Measurements from ENCODE around the gene TALDO1. TPM values are rescaled to one million over a fixed set of nuclear protein-coding genes. Genes with fewer than 3 reads are reported as not detected.

The TALDO1 gene
- total RNA-seq, 4 donors from 2014 or later: 203 to 323 (median 241) TPM

DNA sequence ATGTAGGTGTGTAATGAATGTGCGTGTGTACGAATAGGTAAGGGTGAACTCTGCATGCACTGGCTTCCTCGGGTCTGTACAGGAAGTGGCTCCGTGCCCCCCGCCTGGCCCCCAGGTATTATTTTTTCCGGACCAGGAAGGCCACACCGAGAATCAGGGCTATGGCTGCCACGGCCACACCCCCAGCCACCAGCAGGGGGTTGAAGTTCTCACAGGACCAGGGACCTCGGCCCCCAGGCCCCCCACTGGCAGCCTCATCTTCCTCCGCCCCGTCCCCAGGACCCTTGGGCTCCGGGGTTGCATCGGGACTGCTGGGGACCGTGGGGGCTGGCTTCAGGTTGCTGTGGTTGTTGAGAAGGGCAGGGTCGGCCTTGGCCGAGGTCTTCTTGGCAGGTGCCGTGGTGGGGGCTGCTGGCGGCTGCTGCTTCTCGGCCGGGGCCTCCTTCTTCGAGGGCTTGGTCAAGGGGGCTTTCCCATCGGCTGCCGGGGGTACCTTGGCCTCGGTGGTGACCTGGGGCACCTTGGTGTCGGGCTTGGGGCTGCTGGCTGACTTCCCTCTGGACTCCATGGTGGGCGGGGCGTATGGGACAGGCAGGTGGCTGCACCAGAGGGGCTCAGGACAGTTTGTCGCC lies 40.9 kb downstream of the TALDO1 start:
- 69 to 72% methylated on average over 17 to 20 of the region's 28 CpGs for WGBS, 2 donors
- Histone ChIP-seq H3K36me3 (peaks cover 0 to 59% (median 0%) of the 10 kb centered on the region in 3 donors), H3K4me3 (no peak overlapping the region), H3K4me1 (peaks cover 0 to 20% (median 5%) of the 10 kb centered on the region in 4 donors), H3K27me3 (peaks cover 0 to 33% of the 10 kb centered on the region in 2 donors), H3K9me3 (no peaks in the 10 kb centered on the region), H3K27ac (no peak overlapping the region)
- no peak for TF ChIP-seq POLR2A (IDR thresholded peaks at IDR 0.05)
- TF ChIP-seq EP300 (IDR thresholded peaks at IDR 0.05): no peak
- TF ChIP-seq, protein P1, sequence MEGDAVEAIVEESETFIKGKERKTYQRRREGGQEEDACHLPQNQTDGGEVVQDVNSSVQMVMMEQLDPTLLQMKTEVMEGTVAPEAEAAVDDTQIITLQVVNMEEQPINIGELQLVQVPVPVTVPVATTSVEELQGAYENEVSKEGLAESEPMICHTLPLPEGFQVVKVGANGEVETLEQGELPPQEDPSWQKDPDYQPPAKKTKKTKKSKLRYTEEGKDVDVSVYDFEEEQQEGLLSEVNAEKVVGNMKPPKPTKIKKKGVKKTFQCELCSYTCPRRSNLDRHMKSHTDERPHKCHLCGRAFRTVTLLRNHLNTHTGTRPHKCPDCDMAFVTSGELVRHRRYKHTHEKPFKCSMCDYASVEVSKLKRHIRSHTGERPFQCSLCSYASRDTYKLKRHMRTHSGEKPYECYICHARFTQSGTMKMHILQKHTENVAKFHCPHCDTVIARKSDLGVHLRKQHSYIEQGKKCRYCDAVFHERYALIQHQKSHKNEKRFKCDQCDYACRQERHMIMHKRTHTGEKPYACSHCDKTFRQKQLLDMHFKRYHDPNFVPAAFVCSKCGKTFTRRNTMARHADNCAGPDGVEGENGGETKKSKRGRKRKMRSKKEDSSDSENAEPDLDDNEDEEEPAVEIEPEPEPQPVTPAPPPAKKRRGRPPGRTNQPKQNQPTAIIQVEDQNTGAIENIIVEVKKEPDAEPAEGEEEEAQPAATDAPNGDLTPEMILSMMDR (IDR thresholded peaks at IDR 0.05): no peak
- no peak for DNase-seq (ENCODE audit: low spot score in 2 of 2)

DNA sequence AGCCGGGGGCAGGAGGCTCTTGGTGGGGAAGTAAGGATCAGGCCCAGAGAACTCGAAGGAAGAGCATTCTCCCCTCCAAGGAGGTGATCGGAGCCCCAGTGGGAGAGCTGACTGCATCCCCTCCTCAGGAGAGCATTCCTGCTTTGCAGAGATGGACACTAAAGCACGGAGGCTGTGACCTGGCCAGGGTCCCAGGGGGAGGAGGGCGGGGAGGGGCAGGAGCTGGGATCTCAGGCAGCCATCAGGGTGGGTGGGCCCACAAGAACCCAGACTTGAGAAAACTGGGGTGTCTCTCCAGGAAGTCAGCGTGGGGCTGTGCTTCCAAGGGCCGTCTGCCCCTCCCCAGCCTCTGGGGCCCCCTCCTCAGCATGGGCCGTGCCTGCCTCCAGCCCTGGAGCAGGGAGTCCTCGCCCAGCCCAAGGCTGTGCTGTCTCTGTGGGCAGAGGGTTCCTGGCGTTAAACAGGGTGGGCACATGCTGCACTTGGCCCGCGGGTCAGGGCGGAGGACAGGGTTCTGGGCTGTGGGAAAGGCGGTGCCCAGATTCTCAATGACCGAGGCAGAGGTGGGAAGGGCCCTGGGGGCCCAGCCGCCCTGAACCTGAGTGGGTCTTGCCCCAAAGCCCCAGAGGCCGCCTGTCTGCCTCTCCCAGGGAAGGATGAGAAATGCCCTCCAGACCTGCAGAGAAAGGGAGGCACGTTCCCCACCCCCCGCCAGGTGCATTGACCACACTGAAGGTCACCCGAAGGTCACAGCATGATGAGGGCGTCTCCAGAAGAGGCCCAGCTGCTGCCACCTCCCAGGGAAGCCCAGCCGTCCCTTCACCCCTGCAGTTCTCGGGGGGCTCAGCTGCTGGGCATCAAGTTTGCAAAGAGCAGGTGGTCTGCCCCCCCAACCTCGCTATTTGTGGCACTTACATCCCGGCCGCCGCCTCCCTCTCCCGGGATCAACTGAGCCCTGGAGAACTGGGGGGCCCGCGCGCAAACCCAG lies 42.0 kb downstream of the TALDO1 start:
- TF ChIP-seq POLR2A (IDR thresholded peaks at IDR 0.05) (no peak), EP300 (IDR thresholded peaks at IDR 0.05) (no peak)
- TF ChIP-seq, protein P1 (IDR thresholded peaks at IDR 0.05): no peak
- no peak overlapping the region for H3K4me3 ChIP-seq
- H3K27me3 ChIP-seq: peaks cover 0 to 33% of the 10 kb centered on the region in 2 donors
- H3K36me3 ChIP-seq: peaks cover 0 to 65% (median 0%) of the 10 kb centered on the region in 3 donors
- no peak overlapping the region for H3K27ac ChIP-seq
- no peak for DNase-seq (ENCODE audit: low spot score in 2 of 2)
- no peaks in the 10 kb centered on the region for H3K9me3 ChIP-seq
- WGBS, 2 donors: 37 to 38% methylated on average over 15 to 19 of the region's 31 CpGs
- H3K4me1 ChIP-seq: peaks cover 0 to 13% (median 0%) of the 10 kb centered on the region in 4 donors

DNA sequence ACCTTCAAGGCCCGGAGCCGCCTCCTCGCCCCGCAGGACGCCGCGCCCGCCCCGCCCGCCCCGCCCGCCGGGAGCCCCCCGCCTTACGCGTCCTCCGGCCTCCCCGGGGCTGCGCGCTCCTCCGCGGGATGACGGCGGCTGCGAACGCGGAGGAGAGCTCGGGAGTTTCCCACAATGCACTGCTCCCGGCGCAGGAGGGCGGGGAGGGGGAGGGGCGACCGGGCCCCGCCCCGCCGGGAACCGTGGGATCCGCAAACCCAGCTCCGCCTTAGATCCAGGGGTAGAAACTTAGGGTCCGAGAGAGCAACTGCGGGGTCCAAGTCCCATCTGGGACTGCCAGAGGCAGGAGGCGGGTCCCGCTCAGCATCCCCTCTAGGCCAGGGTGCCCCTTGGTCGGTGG lies 42.7 kb downstream of the TALDO1 start, which contains the start of gene CEND1:
TSS of gene CEND1 (minus strand) at position 148 of the 400 bp plus-strand sequence. CDS start 1,514 bp downstream, outside the sequence.
- no peak for DNase-seq (ENCODE audit: low spot score in 2 of 2)
- H3K9me3 ChIP-seq: no peaks in the 10 kb centered on the region
- H3K36me3 ChIP-seq: peaks cover 0 to 66% (median 0%) of the 10 kb centered on the region in 3 donors
- H3K27me3 ChIP-seq: peaks cover 0 to 33% of the 10 kb centered on the region in 2 donors
- H3K4me3 ChIP-seq: no peak within 1 kb of the TSS
- H3K4me1 ChIP-seq: peaks cover 0 to 17% (median under 1%) of the 10 kb centered on the region in 4 donors
- TF ChIP-seq EP300 (IDR thresholded peaks at IDR 0.05) (no peak), POLR2A (IDR thresholded peaks at IDR 0.05) (no peak)
- TF ChIP-seq, protein P1 (IDR thresholded peaks at IDR 0.05): no peak
- WGBS, 2 donors: 0 to 9% methylated on average over 1 to 19 of the region's 44 CpGs
- no peak within 1 kb of the TSS for H3K27ac ChIP-seq

DNA sequence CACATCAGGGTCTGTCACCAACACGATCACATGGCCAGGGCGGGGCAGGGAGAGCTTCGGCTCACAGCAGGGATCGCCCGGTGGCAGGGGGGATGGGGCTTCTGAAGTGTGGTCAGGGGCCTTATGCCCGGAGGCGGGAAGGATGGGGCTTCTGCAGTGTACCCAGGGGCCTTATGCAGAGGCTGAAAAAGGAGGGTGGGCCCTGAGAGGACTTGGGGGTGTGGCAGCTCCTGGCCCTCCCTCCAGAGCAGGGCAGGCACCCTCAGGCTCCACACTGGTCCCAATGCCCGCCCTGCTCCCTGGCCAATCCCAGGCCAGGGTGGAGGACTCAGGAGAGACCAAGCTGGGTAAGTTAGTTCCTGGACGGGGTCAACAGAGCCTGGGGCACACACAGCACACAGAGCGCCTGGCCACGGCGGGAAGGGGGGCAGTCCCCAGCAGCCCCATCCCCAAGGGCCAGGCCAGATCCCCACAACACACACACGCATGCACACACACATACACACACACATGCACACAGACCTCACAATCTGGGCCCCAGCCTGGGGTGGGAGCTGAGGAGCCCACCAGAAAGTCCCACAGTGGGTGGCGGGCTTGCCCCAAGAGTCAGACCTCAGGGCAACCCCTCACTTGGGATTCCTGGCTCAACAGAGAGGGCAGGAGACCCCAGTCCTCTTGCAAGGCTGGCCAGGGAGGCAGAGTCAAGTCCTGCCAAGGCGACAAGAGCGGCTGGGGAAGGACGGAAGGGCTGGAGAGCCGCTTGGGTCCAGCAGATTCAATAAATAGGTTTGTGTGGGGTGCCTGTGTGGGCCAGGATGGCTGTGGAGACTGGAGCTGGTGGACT lies 43.7 kb downstream of the TALDO1 start:
- WGBS, 2 donors: 58 to 71% methylated on average over 16 to 18 of the region's 18 CpGs
- DNase-seq (ENCODE audit: low spot score in 2 of 2): no peak
- Histone ChIP-seq H3K4me3 (no peak overlapping the region), H3K9me3 (no peaks in the 10 kb centered on the region), H3K4me1 (peaks cover 0 to 27% (median 10%) of the 10 kb centered on the region in 4 donors), H3K27ac (no peak overlapping the region), H3K36me3 (peaks cover 0 to 56% (median 0%) of the 10 kb centered on the region in 3 donors), H3K27me3 (peaks cover 0 to 33% of the 10 kb centered on the region in 2 donors)
- TF ChIP-seq, protein P1 (IDR thresholded peaks at IDR 0.05): no peak
- TF ChIP-seq POLR2A (IDR thresholded peaks at IDR 0.05) (no peak), EP300 (IDR thresholded peaks at IDR 0.05) (no peak)
